ENCODE results near the gene DLG1. TPM values are rescaled to one million over a fixed set of nuclear protein-coding genes. Genes with fewer than 3 reads are reported as not detected.
"Not testable (repeated sequence)": the region's sequence is repeated elsewhere in the genome, so short reads cannot be mapped to it uniquely, and the experiment has no call there.

The DLG1 gene
- total RNA-seq, 2 donors from 2014 or later = 129 to 145 TPM

DNA sequence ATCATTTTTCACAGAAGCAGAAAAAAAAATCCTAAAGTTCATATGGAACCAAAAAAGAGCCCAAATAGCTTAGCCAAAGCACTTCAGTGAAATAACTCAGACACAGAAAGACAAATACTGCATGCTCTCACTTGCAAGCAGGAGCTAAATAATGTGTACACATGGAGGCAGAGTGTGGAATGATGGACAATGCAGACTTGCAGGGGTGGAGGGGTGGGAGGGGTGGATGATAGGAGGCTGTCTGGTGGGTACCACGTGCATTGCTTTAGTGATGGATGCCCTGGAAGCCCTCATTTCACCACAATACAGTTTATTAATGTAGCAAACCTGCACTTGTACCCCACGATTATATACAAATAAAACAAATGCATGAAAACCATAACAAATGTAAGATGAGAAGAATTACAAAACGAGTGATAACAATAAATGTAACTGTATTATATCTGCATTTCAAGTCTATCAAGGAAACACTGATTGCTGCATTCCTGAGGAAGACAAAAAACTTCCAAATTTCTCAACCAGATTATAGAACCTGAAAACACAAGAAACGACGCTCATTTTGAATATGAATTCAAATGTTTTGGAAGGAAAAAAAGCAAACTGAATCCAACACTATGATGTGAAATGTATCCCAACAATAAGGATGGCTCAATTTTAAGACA is 96.5 kb downstream of the DLG1 start:
- ATAC-seq = no peak
- intact Hi-C loops (cut with DNase I, micrococcal nuclease) = no loop called here
- DNase-seq = no peak

DNA sequence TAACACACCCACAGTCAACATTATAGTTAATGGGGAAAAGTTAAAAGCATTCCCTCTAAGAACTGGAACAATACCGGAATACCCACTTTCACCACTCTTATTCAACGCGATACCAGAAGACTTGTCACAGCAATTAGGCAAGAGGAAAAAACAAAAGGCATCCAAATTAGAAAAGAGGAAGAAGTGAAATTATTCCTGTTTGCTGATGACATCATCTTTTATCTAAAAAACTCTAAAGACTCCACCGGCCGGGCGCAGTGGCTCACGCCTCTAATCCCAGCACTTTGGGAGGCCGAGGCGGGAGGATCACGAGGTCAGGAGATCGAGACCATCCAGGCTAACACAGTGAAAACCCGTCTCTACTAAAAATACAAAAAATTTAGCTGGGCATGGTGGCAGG is 97.6 kb downstream of the DLG1 start:
- DNase-seq; intact Hi-C loops (cut with DNase I, micrococcal nuclease); ATAC-seq: not testable (repeated sequence)

DNA sequence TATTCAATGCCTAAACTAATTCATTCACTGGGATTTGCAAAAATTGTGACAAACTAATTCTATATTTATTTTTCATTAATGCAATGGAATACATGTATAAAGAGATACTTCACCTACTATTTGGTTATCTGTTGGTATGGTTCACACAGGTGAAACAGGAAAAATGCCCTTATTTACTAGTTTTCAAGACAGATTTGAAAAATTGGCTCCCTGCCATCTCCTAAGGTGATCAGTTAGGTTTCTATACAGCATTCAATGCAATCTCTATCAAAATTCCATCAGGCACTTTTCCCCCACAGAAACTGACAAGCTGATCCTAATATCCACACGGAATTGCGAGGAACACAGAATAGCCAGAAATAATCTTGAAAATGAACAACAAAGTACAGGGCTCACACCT is 101.1 kb downstream of the DLG1 start:
- no peak for DNase-seq
- intact Hi-C loops (cut with DNase I, micrococcal nuclease) = no loop called here
- no peak for ATAC-seq

DNA sequence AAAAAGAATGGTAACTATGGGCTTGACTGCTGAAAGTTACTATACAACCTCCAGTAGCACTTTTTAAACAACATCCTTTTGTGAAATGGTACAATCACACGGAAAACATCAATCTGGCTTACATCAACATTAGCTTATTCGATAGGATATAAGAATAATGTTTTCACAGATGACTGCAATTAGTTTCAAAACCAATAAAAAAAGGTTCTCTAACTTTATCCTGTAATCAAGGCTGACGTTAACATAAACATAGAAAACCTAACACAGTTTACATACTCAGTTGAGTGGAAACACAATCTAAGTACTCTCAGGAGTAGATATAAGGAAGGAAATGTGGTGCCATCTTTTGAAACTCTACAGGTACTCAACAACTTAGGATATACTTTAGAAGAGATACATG is 102.2 kb downstream of the DLG1 start:
- intact Hi-C loops (cut with DNase I, micrococcal nuclease) = no loop called here
- ATAC-seq = no peak
- no peak for DNase-seq

DNA sequence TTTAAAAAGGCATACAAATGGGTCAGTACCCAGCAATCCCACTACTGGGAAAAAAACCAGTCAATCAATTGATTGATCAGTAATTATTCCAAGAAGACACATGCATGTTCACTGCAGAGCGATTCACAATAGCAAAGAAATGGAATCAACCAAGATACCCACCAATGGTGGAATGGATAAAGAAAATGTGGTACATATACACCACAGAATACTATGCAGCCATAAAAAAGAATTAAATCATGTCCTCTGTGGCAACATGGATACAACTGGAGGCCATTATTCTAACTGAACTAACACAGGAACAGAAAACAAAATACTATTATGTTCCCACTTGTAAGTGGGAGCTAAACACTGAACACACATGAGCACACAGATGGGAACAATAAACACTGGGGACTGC is 103.1 kb downstream of the DLG1 start:
- no peak for DNase-seq
- no peak for ATAC-seq
- intact Hi-C loops (cut with DNase I, micrococcal nuclease) = no loop called here

DNA sequence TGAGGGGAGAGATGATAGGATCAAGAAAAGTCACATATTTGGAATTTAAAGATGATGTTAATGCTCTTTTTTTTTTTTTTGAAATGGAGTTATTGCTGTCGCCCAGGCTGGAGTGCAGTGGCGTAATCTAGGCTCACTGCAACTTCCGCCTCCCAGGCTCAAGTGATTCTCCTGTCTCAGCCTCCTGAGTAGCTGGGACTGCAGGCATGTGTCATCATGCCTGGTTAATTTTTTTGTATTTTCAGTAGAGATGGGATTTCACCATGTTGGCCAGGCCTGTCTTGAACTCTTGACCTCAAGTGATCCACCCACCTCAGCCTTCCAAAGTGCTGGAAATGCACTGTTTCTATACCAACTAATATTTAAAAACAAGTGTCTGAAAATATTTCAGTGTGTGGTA is 104.7 kb downstream of the DLG1 start:
- DNase-seq; intact Hi-C loops (cut with DNase I, micrococcal nuclease); ATAC-seq: not testable (repeated sequence)

DNA sequence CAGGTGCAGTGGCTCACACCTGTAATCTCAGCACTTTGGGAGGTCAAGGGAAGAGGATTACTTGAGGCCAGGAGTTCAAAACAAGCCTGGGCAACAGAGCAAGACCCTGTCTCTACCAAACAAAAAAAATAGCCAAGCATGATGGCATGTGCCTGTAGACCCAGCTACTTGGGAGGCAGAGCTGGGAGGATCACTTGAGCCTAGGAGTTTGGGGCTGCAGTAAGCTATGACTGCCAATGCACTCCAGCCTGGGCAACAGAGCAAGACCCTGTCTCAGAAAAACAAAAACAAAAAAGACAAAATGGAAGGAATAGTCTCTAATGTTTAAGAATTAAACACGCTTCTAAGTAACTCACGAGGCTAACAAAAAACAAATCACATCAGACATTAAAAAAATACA is 106.5 kb downstream of the DLG1 start:
- DNase-seq (no peak), ATAC-seq (no peak)
- intact Hi-C loops (cut with DNase I, micrococcal nuclease) = no loop called here

DNA sequence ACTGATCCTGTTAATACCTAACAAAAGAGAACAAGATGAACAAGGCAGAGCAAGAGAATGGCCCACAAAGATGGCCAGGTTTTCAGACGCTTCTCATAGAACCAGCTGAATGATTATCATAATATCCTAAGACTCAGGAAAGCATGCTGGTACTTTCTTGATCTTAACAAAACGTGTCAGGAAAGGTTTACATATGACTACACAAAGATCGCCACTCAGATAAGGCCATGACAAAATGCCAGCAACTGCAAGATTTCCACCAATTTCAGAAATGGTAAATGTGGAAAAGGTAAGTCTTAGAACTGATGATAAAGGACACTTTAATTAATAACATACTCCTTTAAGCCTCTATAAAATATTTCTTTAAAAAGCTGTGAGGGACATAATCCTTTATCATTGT is 108.8 kb downstream of the DLG1 start:
- intact Hi-C loops (cut with DNase I, micrococcal nuclease) = loop anchor here in 1 of 2 donors (10.0 kb wide), 1 partner anchor 185 kb away; no protein-coding TSS in a partner anchor
- no peak for ATAC-seq
- DNase-seq = no peak

DNA sequence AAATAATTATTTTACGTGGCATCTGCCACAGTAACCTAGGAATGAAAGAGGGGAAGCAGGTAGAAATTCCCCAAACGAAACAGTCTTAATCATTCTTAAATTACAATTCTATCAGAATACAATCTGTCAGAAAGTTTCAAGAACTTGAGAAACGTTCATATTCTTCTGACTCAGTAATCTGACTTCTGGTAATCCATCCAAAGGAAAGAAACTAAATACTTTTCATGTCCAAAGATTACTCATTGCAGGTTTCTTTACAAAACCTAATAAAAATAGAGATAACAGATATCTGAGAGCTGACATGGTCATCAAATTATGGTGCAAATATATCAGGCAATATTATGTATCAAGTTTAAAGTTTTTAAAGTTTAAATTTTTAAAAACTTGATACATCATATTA is 109.4 kb downstream of the DLG1 start:
- no peak for DNase-seq
- intact Hi-C loops (cut with DNase I, micrococcal nuclease) = loop anchor here in 1 of 2 donors (10.0 kb wide), 1 partner anchor 184 kb away; no protein-coding TSS in a partner anchor
- ATAC-seq = no peak

DNA sequence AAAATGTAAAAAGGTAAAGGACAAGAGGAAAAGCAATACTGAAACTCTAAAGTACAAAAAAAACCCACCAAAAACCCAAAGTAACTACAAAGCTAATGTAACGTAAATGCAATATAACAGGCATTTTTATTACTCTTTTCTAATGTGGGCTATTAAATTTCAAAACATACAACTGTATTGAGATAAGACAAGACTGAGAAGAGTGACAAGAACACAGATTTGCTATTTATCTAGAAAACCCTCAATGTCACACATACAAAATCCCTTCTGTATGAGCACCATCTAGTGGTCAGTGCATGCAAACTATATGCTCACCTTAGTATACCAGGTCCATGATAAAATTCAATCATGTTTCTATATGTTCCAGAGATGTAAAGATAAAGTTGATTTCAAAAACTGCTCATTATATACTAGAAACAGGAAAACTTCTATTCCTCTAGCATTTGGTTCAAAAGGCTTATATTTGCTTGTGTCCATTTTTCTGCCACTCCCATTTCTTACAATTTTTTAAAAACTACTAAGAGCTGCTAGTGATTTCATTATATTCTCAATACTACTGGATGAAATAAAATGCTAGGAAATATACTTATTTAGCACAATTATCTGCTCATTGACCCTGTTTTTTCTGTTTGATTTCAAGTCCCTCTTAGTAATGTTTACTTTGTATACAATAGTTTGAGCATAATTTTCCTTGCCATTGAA is 111.4 kb downstream of the DLG1 start:
- DNase-seq = no peak
- intact Hi-C loops (cut with DNase I, micrococcal nuclease) = loop anchor here in 1 of 2 donors (10.0 kb wide), 1 partner anchor 182 kb away; no protein-coding TSS in a partner anchor

DNA sequence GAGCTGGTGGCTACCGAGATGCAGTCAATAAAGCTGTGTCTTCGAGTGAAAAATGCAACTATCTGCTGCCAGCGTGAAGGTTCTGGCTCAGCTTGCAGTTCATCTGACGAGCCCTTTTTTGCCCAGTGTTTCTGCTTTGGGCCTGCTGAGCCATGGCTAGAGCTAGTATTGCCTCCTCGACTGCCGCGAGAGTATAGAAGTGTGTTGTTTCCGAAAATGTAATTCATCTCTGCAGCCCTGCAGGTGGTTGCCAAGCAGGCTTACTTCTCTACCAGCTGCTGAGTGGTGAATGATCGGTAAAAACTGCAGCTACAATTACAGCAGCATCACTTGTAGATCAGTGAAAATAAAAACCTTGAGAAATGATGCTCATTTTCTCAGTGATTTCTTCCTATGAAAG is 114.8 kb downstream of the DLG1 start:
- no peak for ATAC-seq

More for the DNA sequence above, 111.4 kb downstream of the DLG1 start:
- ATAC-seq = peak; percentile 88

DNA sequence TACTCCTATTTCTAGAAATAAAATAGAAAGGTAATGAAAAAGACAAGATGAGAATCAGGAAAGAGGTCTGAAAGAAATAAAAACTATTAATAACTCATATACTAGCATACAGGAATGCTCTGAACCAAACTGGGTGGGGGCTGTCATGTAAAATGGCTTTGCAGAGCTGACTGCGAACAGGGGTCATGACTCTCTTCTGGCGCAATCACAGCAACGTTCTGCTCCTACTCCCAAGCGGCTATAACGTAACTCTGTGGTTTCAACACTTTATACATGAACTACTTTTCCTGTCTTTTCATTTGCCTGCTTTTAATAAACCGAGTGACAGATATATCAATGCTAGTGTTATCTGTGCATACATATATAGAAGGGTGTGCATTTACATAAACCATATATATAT is 116.7 kb downstream of the DLG1 start:
- intact Hi-C loops (cut with DNase I, micrococcal nuclease) = loop anchor here in 1 of 2 donors (10.0 kb wide), 1 partner anchor 177 kb away; no protein-coding TSS in a partner anchor
- ATAC-seq (no peak), DNase-seq (no peak)

More for the DNA sequence above, 114.8 kb downstream of the DLG1 start:
- no peak for DNase-seq
- intact Hi-C loops (cut with DNase I, micrococcal nuclease) = loop anchor here in 1 of 2 donors (10.0 kb wide), 1 partner anchor 179 kb away; no protein-coding TSS in a partner anchor

DNA sequence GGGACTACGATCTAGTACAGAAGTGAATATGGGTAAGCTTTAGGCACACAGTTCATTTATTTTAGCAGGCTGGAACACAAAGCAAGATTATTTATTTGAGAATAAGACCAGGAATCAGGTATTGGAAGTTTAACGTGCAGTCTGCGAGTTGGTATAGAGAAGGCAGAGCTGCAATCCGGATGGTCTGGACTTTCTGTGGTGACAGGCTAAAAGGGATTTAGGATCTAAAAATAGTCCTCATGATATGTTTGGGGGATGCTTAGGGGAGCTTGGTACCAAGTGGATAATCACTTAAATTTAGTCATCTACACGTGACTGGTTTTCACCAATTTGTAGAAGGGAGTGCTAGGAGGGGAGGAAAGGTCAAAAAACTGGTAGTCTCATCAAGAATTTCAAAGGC is 119.4 kb downstream of the DLG1 start:
- ATAC-seq (no peak), DNase-seq (no peak)

DNA sequence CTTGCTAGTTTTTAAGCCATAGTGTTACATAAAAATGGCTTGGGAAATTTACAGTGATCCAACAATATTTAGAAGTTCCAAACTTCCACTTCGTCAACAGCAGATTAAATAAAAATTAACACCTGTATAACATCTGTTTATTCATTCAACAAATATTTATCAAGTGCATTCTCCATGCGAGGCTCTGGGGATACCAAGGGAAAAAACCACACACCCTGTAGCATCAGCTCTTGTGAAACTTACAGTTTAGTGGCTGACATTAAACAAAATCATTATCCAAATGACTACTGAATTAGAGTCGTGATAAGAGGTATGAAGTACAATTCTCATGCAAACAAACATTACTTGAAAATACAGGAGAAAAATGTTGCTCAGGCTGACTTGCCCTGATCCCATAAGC is 122.9 kb downstream of the DLG1 start:
- DNase-seq (no peak), ATAC-seq (no peak)
- intact Hi-C loops (cut with DNase I, micrococcal nuclease) = no loop called here

More for the DNA sequence above, 119.4 kb downstream of the DLG1 start:
- intact Hi-C loops (cut with DNase I, micrococcal nuclease) = no loop called here

DNA sequence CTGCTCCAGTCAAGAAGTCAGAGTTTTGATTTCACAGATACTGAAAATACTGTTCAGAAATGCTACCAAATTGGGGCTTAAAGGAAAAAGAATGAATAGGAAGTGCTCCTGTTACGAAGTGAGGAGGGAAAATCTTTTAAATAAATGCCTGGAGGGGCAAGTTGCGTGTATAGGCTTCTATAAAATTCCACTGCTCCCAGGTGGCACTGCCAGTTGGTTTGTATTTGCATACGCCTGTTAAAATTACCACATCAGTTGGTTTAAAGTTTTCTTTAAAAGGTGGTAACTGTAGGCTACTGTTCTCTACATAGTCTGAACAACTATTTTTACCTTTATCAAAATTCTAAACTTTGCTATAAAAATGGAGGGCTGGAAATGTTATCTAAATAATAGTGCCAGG is 123.5 kb downstream of the DLG1 start:
- intact Hi-C loops (cut with DNase I, micrococcal nuclease) = no loop called here
- DNase-seq (no peak), ATAC-seq (no peak)

DNA sequence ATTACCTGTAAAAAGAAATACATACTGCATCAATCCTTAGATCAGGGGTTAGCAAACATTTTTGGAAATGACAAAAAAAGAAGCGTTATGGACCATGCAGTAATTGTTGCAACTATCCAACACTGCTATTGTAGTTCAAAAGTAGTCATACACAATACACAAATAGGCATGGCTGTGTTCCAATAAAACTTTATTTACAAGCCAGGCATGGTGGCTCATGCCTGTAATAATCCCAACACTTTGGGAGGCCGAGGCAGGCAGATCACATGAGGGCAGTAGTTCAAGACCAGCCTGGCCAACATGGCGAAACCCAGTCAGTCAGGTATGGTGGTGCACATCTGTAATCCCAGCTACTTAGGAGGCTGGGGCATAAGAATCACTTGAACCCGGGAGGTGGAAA is 124.8 kb downstream of the DLG1 start:
- DNase-seq (no peak), ATAC-seq (no peak)
- intact Hi-C loops (cut with DNase I, micrococcal nuclease) = no loop called here

DNA sequence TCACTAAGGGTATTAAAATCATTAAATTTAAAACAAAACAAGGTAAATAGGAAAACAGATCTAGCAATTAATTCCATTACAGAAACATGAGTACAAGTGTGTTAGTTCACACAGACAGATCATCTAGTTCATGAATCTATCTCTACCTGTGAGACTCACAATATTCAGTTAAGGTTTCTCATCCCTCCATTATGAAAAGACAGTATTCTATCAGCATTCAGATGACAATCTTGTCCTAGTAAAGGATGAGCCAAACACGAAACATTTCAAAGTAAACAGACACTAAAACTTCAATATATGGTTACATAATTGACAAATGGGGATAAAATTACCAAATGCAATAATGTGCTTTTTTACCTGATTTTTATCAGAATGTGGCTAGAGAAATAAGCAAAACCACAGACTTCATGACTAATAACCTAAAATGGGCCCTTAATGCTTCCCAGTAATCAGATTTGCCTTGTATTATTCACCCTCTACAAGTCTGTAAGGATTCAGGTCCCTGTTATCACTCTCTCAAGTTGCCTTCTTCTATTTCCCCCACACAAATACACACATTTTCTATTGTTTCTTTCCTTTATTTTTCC is 126.8 kb downstream of the DLG1 start:
- DNase-seq (no peak), ATAC-seq (no peak)
- intact Hi-C loops (cut with DNase I, micrococcal nuclease) = no loop called here

DNA sequence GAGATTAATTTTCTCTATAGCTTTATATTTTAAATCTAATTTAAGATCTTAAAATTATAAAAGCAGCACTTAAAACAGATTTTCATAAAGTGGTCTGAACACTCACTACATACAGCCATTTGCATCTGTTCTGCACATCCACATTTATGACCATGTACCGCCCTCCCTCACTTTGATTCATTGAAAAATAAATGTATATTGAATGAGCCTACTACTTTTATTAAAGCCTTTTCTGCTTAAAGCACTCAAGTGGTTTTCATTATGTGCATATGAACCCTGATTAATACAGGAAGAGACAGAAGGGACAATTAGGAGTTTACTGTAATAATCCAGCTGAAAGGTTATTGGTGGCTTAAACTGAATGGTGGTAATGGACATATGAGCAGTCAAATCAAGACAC is 129.4 kb downstream of the DLG1 start:
- intact Hi-C loops (cut with DNase I, micrococcal nuclease) = no loop called here
- ATAC-seq = no peak
- no peak for DNase-seq

DNA sequence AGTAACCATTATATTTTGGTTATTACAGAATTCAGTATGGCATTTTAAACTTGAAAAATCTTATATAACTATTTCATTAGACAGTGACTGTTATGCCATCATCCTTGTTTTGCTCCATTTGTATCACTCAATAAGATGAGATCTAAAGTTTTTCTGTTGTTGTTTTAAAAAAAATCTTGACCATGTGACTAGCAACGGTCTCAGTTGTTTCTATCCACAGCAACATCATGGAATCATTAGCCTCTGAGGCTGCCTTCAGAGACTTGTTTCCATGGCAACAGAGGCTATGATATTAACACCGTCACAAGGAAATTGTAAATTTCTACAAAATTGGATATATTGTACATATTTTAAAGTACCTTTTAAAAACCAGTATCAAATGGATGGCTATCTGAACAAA is 129.8 kb downstream of the DLG1 start:
- intact Hi-C loops (cut with DNase I, micrococcal nuclease) = no loop called here
- ATAC-seq = no peak
- no peak for DNase-seq

DNA sequence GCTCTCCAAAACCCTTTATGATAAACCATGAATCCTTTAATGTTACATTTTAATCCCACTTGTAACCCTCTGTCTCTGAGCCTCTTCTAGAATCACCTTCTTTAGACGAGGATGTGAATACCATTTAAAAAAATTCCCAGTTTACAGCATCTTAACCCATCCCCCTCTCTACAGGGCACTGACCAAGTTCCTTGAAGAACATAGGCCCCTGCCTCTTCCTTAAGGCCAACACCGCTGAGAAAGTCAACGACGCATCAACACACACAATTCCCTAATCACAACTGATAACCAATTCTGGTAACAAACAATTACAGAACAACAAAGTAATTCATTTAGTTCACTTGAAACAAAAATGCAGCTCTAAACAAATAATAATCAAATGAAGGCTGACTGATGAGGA is 130.3 kb downstream of the DLG1 start:
- no peak for ATAC-seq
- DNase-seq = no peak
- intact Hi-C loops (cut with DNase I, micrococcal nuclease) = no loop called here
